SU-DHL-6 (cell line): ENCODE measurements around the gene KRTAP17-1.

Experiments
- H2AFZ ChIP-seq: fragments of 200-600 bp; sonication (generic); 2 replicates; pipeline ENCODE4 v1.6.1; 2014; ENCODE audit warnings: low read depth, mild to moderate bottlenecking, moderate library complexity, mixed read lengths, antibody characterized with exemption, low read length; ENCODE audit not compliant: severe bottlenecking
- H3F3A ChIP-seq: fragments of 200-600 bp; shearing (Covaris generic); 2 replicates; pipeline ENCODE4 v1.6.0; 2016; ENCODE audit warnings: antibody characterized with exemption, mild to moderate bottlenecking; ENCODE audit not compliant: insufficient read depth
- H3K27ac ChIP-seq: fragments of 200-600 bp; sonication (generic); 2 replicates; pipeline ENCODE4 v1.5.1; 2016; ENCODE audit warnings: low read depth, mild to moderate bottlenecking, low read length, moderate library complexity, mixed read lengths
- H3K27me3 ChIP-seq: fragments of 200-600 bp; sonication (generic), shearing (Covaris generic); 2 replicates; pipeline ENCODE4 v1.6.0; 2014; ENCODE audit warnings: mild to moderate bottlenecking, low read length
- H3K36me3 ChIP-seq: fragments of 200-600 bp; sonication (generic); 2 replicates; pipeline ENCODE4 v1.6.1; 2014; ENCODE audit warnings: mild to moderate bottlenecking, low read length, mixed read lengths
- H3K4me2 ChIP-seq: fragments of 300-600, 200-600 bp; shearing (Covaris generic), sonication (generic); 2 replicates; pipeline ENCODE4 v1.6.0; 2014; ENCODE audit warnings: low read length, low read depth, mild to moderate bottlenecking; ENCODE audit not compliant: poor library complexity, severe bottlenecking
- H3K4me3 ChIP-seq: fragments of 200-600 bp; sonication (generic); 2 replicates; pipeline ENCODE4 v1.5.1; 2014; ENCODE audit warnings: antibody characterized with exemption, low read length, mild to moderate bottlenecking, mixed read lengths; ENCODE audit not compliant: insufficient read depth, poor library complexity, severe bottlenecking
- H3K79me2 ChIP-seq: fragments of 200-600 bp; sonication (generic); 2 replicates; pipeline ENCODE4 v1.6.1; 2014; ENCODE audit warnings: mild to moderate bottlenecking, low read length, moderate library complexity; ENCODE audit not compliant: insufficient read depth
- H3K9ac ChIP-seq: fragments of 200-600 bp; sonication (generic); 2 replicates; pipeline ENCODE4 v1.7.0; 2014; ENCODE audit warnings: mild to moderate bottlenecking, low read length
- H3K9me2 ChIP-seq: fragments of 200-600 bp; sonication (generic); replicated peaks from 2 replicates; pipeline ENCODE4 v1.6.1; 2014; ENCODE audit warnings: low read length; ENCODE audit not compliant: insufficient read depth
- H3K9me3 ChIP-seq: fragments of 200-600 bp; sonication (generic); 2 replicates; pipeline ENCODE4 v1.6.1; 2014; ENCODE audit warnings: low read length, mixed read lengths; ENCODE audit not compliant: insufficient read depth
- H4K20me1 ChIP-seq: fragments of 200-600 bp; sonication (generic); 2 replicates; pipeline ENCODE4 v1.6.1; 2014; ENCODE audit warnings: low read depth, mild to moderate bottlenecking, antibody characterized with exemption, low read length, moderate library complexity, mixed read lengths
- EZH2phosphoT487 ChIP-seq: fragments of 200-600 bp; sonication (generic), shearing (Covaris generic); conservative IDR thresholded peaks from 2 replicates; pipeline ENCODE4 v1.6.1; 2018; ENCODE audit warnings: mild to moderate bottlenecking, antibody characterized with exemption, low read length, moderate library complexity, mixed read lengths
- TF ChIP-seq, protein P1 (sequence below): fragments of 200-600 bp; sonication (generic); IDR thresholded peaks from one replicate; pipeline ENCODE4 v1.5.1; 2017; ENCODE audit warnings: antibody characterized with exemption, mild to moderate bottlenecking, low read length, moderate library complexity; ENCODE audit not compliant: insufficient read depth, poor library complexity, severe bottlenecking

The KRTAP17-1 gene

DNA sequence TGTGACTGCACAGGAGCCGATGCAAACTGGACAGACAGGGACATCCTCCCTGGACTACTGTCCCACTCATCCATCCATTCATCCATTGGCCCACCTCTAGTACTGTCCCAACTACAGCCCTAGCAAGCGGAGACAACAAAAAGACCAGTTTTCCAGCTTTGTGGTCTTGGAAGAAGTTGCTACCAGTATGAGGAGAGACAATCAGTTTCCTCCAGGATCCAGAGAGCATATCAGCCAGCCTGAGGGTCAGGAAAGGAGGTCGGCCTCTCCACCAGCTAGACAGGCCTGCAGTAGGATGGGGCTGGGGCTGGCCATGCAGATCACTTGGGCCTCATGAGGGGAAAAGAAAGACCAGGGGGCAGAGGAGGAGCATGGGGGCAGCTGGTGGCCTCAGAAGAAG lies 18.3 kb upstream of the KRTAP17-1 start:
- Histone ChIP-seq H3K9ac (no peak overlapping the region), H3F3A (no peaks in the 10 kb centered on the region), H3K9me3 (no peaks in the 10 kb centered on the region), H3K4me2 (no peak overlapping the region), H2AFZ (no peak overlapping the region), H3K27me3 (no peaks in the 10 kb centered on the region), H3K27ac (no peak overlapping the region), H4K20me1 (no peaks in the 10 kb centered on the region), H3K9me2 (no peaks in the 10 kb centered on the region), H3K4me3 (no peak overlapping the region), H3K36me3 (no peaks in the 10 kb centered on the region), H3K79me2 (no peaks in the 10 kb centered on the region)
- TF ChIP-seq, protein P1, sequence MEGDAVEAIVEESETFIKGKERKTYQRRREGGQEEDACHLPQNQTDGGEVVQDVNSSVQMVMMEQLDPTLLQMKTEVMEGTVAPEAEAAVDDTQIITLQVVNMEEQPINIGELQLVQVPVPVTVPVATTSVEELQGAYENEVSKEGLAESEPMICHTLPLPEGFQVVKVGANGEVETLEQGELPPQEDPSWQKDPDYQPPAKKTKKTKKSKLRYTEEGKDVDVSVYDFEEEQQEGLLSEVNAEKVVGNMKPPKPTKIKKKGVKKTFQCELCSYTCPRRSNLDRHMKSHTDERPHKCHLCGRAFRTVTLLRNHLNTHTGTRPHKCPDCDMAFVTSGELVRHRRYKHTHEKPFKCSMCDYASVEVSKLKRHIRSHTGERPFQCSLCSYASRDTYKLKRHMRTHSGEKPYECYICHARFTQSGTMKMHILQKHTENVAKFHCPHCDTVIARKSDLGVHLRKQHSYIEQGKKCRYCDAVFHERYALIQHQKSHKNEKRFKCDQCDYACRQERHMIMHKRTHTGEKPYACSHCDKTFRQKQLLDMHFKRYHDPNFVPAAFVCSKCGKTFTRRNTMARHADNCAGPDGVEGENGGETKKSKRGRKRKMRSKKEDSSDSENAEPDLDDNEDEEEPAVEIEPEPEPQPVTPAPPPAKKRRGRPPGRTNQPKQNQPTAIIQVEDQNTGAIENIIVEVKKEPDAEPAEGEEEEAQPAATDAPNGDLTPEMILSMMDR, result no peak
- TF ChIP-seq EZH2phosphoT487, result no peak

DNA sequence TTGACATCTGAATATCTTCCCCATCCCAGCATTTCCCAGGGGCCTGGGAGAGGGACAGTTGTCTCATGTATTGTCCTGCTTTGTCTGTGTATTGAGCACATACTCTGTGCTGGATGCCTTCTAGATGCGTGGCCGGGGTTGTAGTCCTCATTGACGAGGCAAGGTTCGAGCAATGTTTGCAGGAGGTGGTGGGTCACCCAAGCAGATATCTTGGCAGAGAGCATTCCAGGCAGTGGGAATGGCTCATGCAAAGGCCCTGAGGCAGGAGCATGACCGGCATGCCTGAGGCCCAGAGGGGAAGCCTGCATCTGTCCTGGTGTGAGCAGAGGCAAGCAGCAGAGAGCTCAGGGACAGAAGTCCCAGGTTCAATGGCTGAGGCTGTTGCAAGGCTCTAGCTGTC lies 17.6 kb upstream of the KRTAP17-1 start:
- Histone ChIP-seq H3K9me3 (no peaks in the 10 kb centered on the region), H3K9me2 (no peaks in the 10 kb centered on the region), H3K4me3 (no peak overlapping the region), H3K79me2 (no peaks in the 10 kb centered on the region), H3K9ac (no peak overlapping the region), H3K27me3 (no peaks in the 10 kb centered on the region), H3K4me2 (no peak overlapping the region), H2AFZ (no peak overlapping the region), H3F3A (no peaks in the 10 kb centered on the region), H4K20me1 (no peaks in the 10 kb centered on the region), H3K36me3 (no peaks in the 10 kb centered on the region), H3K27ac (no peak overlapping the region)
- TF ChIP-seq, protein P1, result no peak
- TF ChIP-seq EZH2phosphoT487, result no peak

DNA sequence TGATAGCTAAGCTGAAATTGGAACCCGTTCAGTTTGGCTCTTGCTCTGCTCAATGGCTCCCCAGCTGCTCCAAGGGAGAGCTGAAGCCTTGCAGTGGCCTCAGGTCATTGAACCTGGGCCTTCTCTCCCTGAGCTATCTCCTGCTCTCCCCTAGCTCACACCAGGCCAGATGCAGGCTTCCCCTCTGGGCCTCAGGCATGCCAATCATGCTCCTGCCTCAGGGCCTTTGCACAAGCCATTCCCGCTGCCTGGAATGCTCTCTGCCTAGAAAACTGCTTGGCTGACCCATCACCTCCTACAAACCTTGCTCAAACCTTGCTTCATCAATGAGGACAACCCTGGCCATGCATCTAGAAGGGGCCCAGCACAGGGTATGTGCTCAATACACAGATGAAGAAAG lies 16.7 kb upstream of the KRTAP17-1 start:
- H3K79me2 ChIP-seq, result no peaks in the 10 kb centered on the region
- no peaks in the 10 kb centered on the region for H3F3A ChIP-seq
- no peak overlapping the region for H3K9ac ChIP-seq
- no peaks in the 10 kb centered on the region for H3K9me2 ChIP-seq
- no peak overlapping the region for H3K27ac ChIP-seq
- TF ChIP-seq EZH2phosphoT487, result no peak
- TF ChIP-seq, protein P1, result no peak
- no peak overlapping the region for H2AFZ ChIP-seq
- no peaks in the 10 kb centered on the region for H3K36me3 ChIP-seq
- H3K9me3 ChIP-seq, result no peaks in the 10 kb centered on the region
- no peak overlapping the region for H3K4me2 ChIP-seq
- no peaks in the 10 kb centered on the region for H4K20me1 ChIP-seq
- H3K4me3 ChIP-seq, result no peak overlapping the region
- no peaks in the 10 kb centered on the region for H3K27me3 ChIP-seq
